Fibroblast of pulmonary artery (primary cell): ENCODE data around the gene SPACA6.

ENCODE experiments used
- DNase-seq: peaks from one replicate; pipeline ENCODE4 v3.0.0-alpha.2; 2010; ENCODE audit warnings: low read depth
- H3K4me3 ChIP-seq: replicated peaks from 2 replicates; pipeline ENCODE4 v1.5.1; 2011; ENCODE audit warnings: low read depth, mild to moderate bottlenecking, control low read depth, low read length, moderate library complexity
- CTCF ChIP-seq: IDR thresholded peaks from 2 replicates; pipeline ENCODE4 v1.5.1; 2011; ENCODE audit warnings: mild to moderate bottlenecking, control low read depth, low read length, inconsistent platforms; ENCODE audit errors: missing control alignments

Gene SPACA6

GRCh38 chr19:51713319-51714285 lies 20.5 kb downstream of the SPACA6 start:
- no peak for DNase-seq
- no peak for TF ChIP-seq CTCF
- H3K4me3 ChIP-seq, result no peak overlapping the region

- DNase-seq, result no peak
- no peak for TF ChIP-seq CTCF
- no peak overlapping the region for H3K4me3 ChIP-seq
Measured at GRCh38 chr19:51714848-51715247, 21.7 kb downstream of the SPACA6 start.

GRCh38 chr19:51715850-51716249 lies 22.7 kb downstream of the SPACA6 start:
- DNase-seq, result no peak
- no peak for TF ChIP-seq CTCF
- H3K4me3 ChIP-seq, result no peak overlapping the region

- TF ChIP-seq CTCF, result no peak
- no peak overlapping the region for H3K4me3 ChIP-seq
- no peak for DNase-seq
Measured at GRCh38 chr19:51716925-51717324, 23.8 kb downstream of the SPACA6 start.

DNA sequence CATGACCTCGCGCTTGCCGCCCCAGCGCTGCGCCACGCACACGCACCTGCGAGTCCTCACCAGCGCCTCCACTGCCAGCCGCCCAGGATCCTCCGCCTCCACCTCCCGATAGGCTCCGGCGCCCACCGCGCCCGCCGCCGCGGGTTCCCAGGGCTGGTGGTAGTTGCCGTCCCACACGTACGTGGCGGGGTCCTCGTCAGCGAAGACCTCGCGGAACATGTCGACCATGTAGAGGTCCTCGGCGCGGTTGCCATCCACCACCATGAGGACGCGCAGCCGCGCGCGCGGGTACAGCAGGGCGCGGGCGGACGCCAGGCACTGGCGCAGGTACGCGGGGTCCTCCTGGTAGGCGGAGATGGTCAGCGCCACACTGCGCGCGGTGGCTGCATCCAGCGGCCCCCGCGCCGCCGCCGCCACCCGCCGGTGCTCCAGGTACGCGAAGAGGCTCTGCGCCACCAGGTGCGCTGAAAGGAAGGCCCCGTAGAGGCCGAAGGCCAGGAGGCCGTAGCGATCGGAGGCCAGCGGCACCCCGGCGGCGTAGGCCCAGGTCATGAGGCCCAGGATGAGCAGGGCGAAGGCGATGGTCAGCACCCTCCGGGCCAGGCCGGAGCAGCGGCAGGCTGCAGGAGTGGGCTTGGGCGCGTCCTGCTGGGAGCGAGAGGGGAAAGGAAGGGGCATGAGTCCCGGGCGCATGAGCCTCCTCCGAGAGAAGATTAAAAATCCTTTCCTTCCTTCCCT lies 26.3 kb downstream of the SPACA6 start:
- H3K4me3 ChIP-seq, result no peak overlapping the region
- no peak for DNase-seq
- no peak for TF ChIP-seq CTCF

DNA sequence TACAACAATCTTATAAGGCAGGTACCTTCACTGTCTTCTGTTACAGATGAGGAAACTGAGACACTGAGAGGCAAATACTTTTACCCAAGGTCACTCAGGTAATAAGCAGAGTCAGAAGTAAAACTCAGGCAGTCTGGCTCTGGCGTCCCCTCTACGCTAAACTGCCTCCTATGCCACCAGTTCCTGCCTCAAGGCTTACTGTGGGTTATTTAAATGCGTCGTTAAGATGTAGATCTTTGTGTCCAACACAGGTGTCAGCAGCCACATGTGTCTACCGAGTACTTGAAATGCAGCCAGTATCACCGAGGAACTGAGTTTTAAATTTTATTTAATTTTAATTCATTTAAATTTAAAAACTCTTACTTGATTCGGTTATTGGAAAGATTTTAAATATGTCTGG lies 28.8 kb downstream of the SPACA6 start:
- TF ChIP-seq CTCF, result no peak

More for the DNA sequence above, 28.8 kb downstream of the SPACA6 start:
- no peak overlapping the region for H3K4me3 ChIP-seq
- DNase-seq, result no peak
